Stimulated activated naive B cell treated with anti-CD40 and anti-IgM and Interleukin-4, amounts not matched to agents 10 μg/mL and 1 μg/mL and 100 μg/mL, for 72 hours (primary cell): ENCODE measurements around the gene CSTF2.

ENCODE experiments used
- ATAC-seq, 2 donors: fragments of 150-1000 bp; cut with Tn5 transposase; replicated peaks; 2 replicates each; pipeline ENCODE4 v1.10.0; 2021; ENCODE audit warnings: moderate library complexity in 1 of 2
- DNase-seq: peaks from one replicate; pipeline ENCODE4 v3.0.0; 2021
- H3K27ac Mint-ChIP-seq: one replicate; pipeline ENCODE4 v1.8.0; 2022; ENCODE audit warnings: mild to moderate bottlenecking, mixed read lengths
- H3K27me3 Mint-ChIP-seq, 2 donors: one replicate each; pipeline ENCODE4 v1.8.0; 2022; ENCODE audit warnings: mixed read lengths in 2 of 2
- H3K36me3 Mint-ChIP-seq, 2 donors: one replicate each; pipeline ENCODE4 v1.8.0; 2022; ENCODE audit warnings: mixed read lengths in 2 of 2, mild to moderate bottlenecking in 1 of 2
- H3K4me1 Mint-ChIP-seq, 2 donors: one replicate each; pipeline ENCODE4 v1.8.0; 2022; ENCODE audit warnings: mixed read lengths in 2 of 2, mild to moderate bottlenecking in 1 of 2
- H3K4me3 Mint-ChIP-seq, 2 donors: one replicate each; pipeline ENCODE4 v1.8.0; 2022; ENCODE audit warnings: mild to moderate bottlenecking in 2 of 2, mixed read lengths in 2 of 2, moderate library complexity in 1 of 2
- H3K9me3 Mint-ChIP-seq, 2 donors: one replicate each; pipeline ENCODE4 v1.8.0; 2022; ENCODE audit warnings: mixed read lengths in 2 of 2, mild to moderate bottlenecking in 1 of 2

Gene CSTF2

GRCh38 chrX:100831219-100831946 lies 11.2 kb downstream of the CSTF2 start:
- peak overlapping the region; percentile 25 for H3K27ac Mint-ChIP-seq
- H3K4me1 Mint-ChIP-seq: peaks cover 12 to 15% of the 10 kb centered on the region in 2 donors
- no peak overlapping the region for H3K4me3 Mint-ChIP-seq

DNA sequence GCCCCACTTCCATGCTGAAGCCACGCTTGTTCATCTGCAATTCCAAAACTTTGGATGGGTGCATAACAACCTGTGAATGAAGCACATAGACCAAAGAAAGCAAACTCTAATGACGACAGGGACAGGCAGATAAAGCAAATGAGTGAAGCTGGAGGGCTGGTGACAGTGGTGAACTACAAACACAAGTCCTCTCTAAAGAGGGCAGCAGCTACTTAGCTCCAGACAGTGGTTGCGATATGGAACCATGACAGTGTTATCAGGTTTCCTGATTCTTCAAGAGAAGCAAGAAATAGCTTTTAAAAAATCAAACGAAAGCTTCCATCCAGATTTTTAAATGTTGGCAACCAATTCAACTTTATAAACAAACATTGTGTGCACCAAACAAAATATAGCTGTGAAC lies 30.1 kb downstream of the CSTF2 start:
- H3K4me3 Mint-ChIP-seq: no peak overlapping the region
- H3K36me3 Mint-ChIP-seq: peaks cover 4 to 5% of the 10 kb centered on the region in 2 donors
- H3K27me3 Mint-ChIP-seq: no peaks in the 10 kb centered on the region
- H3K27ac Mint-ChIP-seq: no peak overlapping the region
- H3K9me3 Mint-ChIP-seq: no peaks in the 10 kb centered on the region
- peaks cover 0 to 5% of the 10 kb centered on the region in 2 donors for H3K4me1 Mint-ChIP-seq
- ATAC-seq (no peak), DNase-seq (no peak)

More at GRCh38 chrX:100831219-100831946, 11.2 kb downstream of the CSTF2 start:
- no peaks in the 10 kb centered on the region for H3K27me3 Mint-ChIP-seq
- H3K9me3 Mint-ChIP-seq: peaks cover 0 to 3% of the 10 kb centered on the region in 2 donors
- peaks cover 22 to 38% of the 10 kb centered on the region in 2 donors for H3K36me3 Mint-ChIP-seq
- no peak for ATAC-seq
- DNase-seq: no peak

DNA sequence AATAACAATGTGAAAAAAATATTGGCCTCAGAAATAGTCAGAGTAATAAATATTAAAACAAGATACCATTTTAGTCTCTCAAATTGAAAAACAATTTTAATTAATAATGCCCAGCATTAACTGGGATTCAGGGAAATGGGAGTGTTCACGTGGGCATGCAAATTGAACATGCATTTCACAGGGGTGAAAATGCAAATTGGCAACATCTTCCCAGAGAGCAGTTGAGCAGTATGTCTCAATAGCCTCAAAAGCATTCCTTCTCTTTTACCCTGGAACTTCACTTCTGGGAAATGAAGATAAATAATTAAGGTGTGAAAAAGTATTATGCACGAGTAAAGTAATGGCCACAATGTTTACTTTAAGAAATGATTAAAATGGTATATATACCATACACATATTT lies 32.6 kb downstream of the CSTF2 start:
- Mint-ChIP-seq H3K9me3 (peaks cover 0 to under 1% of the 10 kb centered on the region in 2 donors), H3K27ac (no peak overlapping the region), H3K27me3 (no peaks in the 10 kb centered on the region), H3K4me1 (peaks cover 0 to 5% of the 10 kb centered on the region in 2 donors), H3K36me3 (peaks cover 0 to 3% of the 10 kb centered on the region in 2 donors), H3K4me3 (no peak overlapping the region)
- ATAC-seq (no peak), DNase-seq (no peak)

DNA sequence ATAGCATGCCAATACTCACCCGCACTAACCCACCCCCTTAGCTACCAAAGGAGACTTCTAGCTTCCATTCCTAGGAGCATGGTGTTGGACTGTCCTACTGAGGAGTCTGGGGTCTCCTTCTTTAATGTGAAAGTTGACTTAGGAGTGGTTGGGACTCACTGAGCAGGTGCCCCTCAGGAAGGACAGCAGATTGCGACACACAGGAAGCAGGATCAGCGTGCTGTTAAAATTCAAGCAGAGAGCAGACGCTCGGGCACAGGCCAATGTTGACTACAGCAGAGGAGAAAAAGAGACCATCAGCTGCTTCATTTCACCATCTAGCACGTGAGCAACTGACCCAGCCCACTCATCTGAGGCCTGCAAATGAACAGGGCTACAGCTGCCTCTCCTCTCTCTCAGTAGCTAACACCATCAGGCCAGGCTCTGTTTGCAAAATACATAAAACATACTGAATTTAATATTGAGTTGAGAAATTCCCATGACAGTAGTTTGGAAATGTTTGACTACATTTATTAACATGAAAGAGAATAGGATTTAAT lies 43.2 kb downstream of the CSTF2 start:
- peaks cover 6 to 31% of the 10 kb centered on the region in 2 donors for H3K27me3 Mint-ChIP-seq
- no peak overlapping the region for H3K27ac Mint-ChIP-seq
- H3K36me3 Mint-ChIP-seq: no peaks in the 10 kb centered on the region
- peaks cover 2 to 5% of the 10 kb centered on the region in 2 donors for H3K4me1 Mint-ChIP-seq
- DNase-seq (no peak), ATAC-seq (no peak)
- H3K9me3 Mint-ChIP-seq: no peaks in the 10 kb centered on the region
- no peak overlapping the region for H3K4me3 Mint-ChIP-seq

GRCh38 chrX:100864657-100865391 lies 44.6 kb downstream of the CSTF2 start:
- Mint-ChIP-seq H3K27ac (no peak overlapping the region), H3K27me3 (peaks cover 0 to 24% of the 10 kb centered on the region in 2 donors), H3K4me3 (no peak overlapping the region), H3K36me3 (no peaks in the 10 kb centered on the region), H3K9me3 (no peaks in the 10 kb centered on the region), H3K4me1 (peaks cover 2 to 5% of the 10 kb centered on the region in 2 donors)
- no peak for ATAC-seq
- DNase-seq: no peak

GRCh38 chrX:100868273-100868672 lies 48.1 kb downstream of the CSTF2 start:
- H3K36me3 Mint-ChIP-seq: no peaks in the 10 kb centered on the region
- no peak overlapping the region for H3K4me3 Mint-ChIP-seq
- H3K4me1 Mint-ChIP-seq: peaks cover 2 to 5% of the 10 kb centered on the region in 2 donors
- H3K9me3 Mint-ChIP-seq: no peaks in the 10 kb centered on the region
- DNase-seq (no peak), ATAC-seq (no peak)
- no peak overlapping the region for H3K27ac Mint-ChIP-seq
- H3K27me3 Mint-ChIP-seq: peaks cover 0 to 14% of the 10 kb centered on the region in 2 donors

- Mint-ChIP-seq H3K27ac (no peak overlapping the region), H3K27me3 (peaks cover 0 to 13% of the 10 kb centered on the region in 2 donors), H3K9me3 (no peaks in the 10 kb centered on the region), H3K4me3 (no peak overlapping the region), H3K36me3 (no peaks in the 10 kb centered on the region), H3K4me1 (peaks cover 2 to 5% of the 10 kb centered on the region in 2 donors)
- DNase-seq (no peak), ATAC-seq (no peak)
Measured at GRCh38 chrX:100870527-100870926, 50.3 kb downstream of the CSTF2 start.

GRCh38 chrX:100871594-100872560 lies 51.7 kb downstream of the CSTF2 start:
- H3K4me1 Mint-ChIP-seq: peaks cover 2 to 5% of the 10 kb centered on the region in 2 donors
- DNase-seq (no peak), ATAC-seq (no peak)
- no peaks in the 10 kb centered on the region for H3K9me3 Mint-ChIP-seq
- no peaks in the 10 kb centered on the region for H3K36me3 Mint-ChIP-seq
- no peak overlapping the region for H3K27ac Mint-ChIP-seq
- H3K4me3 Mint-ChIP-seq: no peak overlapping the region
- H3K27me3 Mint-ChIP-seq: peaks cover 0 to 11% of the 10 kb centered on the region in 2 donors

- ATAC-seq: no peak
- Mint-ChIP-seq H3K36me3 (no peaks in the 10 kb centered on the region), H3K27me3 (peaks cover 0 to 8% of the 10 kb centered on the region in 2 donors), H3K4me1 (no peaks in the 10 kb centered on the region), H3K4me3 (no peak within 1 kb of the TSS), H3K9me3 (no peaks in the 10 kb centered on the region), H3K27ac (no peak within 1 kb of the TSS)
- no peak for DNase-seq
Measured at GRCh38 chrX:100874325-100874724, 54.1 kb downstream of the CSTF2 start, which contains the start of gene NOX1. Gene NOX1, minus strand, starts transcription at chrX:100874359. Its CDS starts 220 bp downstream, at chrX:100874139.

- no peak for DNase-seq
- peaks cover 0 to 7% of the 10 kb centered on the region in 2 donors for H3K27me3 Mint-ChIP-seq
- no peak overlapping the region for H3K4me3 Mint-ChIP-seq
- H3K9me3 Mint-ChIP-seq: no peaks in the 10 kb centered on the region
- no peak overlapping the region for H3K27ac Mint-ChIP-seq
- ATAC-seq: no peak
- H3K36me3 Mint-ChIP-seq: no peaks in the 10 kb centered on the region
- H3K4me1 Mint-ChIP-seq: no peaks in the 10 kb centered on the region
Measured at GRCh38 chrX:100880368-100880767, 60.2 kb downstream of the CSTF2 start.

DNA sequence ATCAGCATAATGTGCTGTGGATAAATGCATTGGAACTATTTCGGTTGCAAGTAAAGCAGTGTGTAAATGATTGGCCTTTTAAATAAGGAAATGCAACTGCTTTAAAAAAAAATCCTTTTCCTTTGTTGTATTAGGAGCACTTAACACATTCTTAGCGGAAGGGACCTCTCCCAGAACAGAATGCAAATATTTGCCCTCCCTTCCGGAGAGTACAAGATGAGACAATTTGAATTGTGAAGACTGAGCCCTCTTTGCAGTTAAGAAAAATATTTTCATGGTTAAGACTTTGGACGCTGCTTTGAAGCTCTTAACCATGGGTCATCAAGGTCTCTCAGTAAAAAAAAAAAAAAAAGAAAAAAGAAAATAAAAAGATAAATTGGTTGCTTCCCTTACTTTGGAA lies 63.5 kb downstream of the CSTF2 start:
- ATAC-seq (no peak), DNase-seq (no peak)
- no peak overlapping the region for H3K4me3 Mint-ChIP-seq
- peaks cover 0 to 10% of the 10 kb centered on the region in 2 donors for H3K36me3 Mint-ChIP-seq
- H3K27ac Mint-ChIP-seq: no peak overlapping the region
- H3K4me1 Mint-ChIP-seq: no peaks in the 10 kb centered on the region
- peaks cover 0 to 15% of the 10 kb centered on the region in 2 donors for H3K27me3 Mint-ChIP-seq
- peaks cover 0 to 4% of the 10 kb centered on the region in 2 donors for H3K9me3 Mint-ChIP-seq
